DOHH2 (cell line): ENCODE data around the gene PSME3.
A peak's percentile ranks its signal among the peaks of the same experiment; 100 is the strongest.

Source experiments
- H3F3A ChIP-seq: fragments of 200-600 bp; sonication (generic), shearing (Covaris generic); 2 replicates; pipeline ENCODE4 v1.6.0; 2016; ENCODE audit warnings: antibody characterized with exemption, mild to moderate bottlenecking; ENCODE audit not compliant: control insufficient read depth, insufficient read depth
- H3K27ac ChIP-seq: fragments of 200-600 bp; sonication (generic); 2 replicates; pipeline ENCODE4 v1.5.1; 2014; ENCODE audit warnings: low read depth, mild to moderate bottlenecking, low read length, moderate library complexity
- H3K27me3 ChIP-seq: fragments of 200-600 bp; sonication (generic); 2 replicates; pipeline ENCODE4 v1.6.1; 2014; ENCODE audit warnings: mild to moderate bottlenecking, low read length, mixed read lengths; ENCODE audit not compliant: control insufficient read depth
- H3K36me3 ChIP-seq: fragments of 200-600 bp; sonication (generic); 2 replicates; pipeline ENCODE4 v1.6.1; 2014; ENCODE audit warnings: mild to moderate bottlenecking, low read length, moderate library complexity, mixed read lengths; ENCODE audit not compliant: control insufficient read depth
- H3K4me1 ChIP-seq: fragments of 200-600 bp; sonication (generic); 2 replicates; pipeline ENCODE4 v1.6.1; 2014; ENCODE audit warnings: mild to moderate bottlenecking, low read length, mixed read lengths; ENCODE audit not compliant: control insufficient read depth
- H3K4me2 ChIP-seq: fragments of 200-600 bp; sonication (generic); 2 replicates; pipeline ENCODE4 v1.6.0; 2014; ENCODE audit warnings: mild to moderate bottlenecking, low read length, moderate library complexity
- H3K4me3 ChIP-seq: fragments of 200-600 bp; sonication (generic); 2 replicates; pipeline ENCODE4 v1.5.1; 2014; ENCODE audit warnings: mild to moderate bottlenecking, low read length, mixed read lengths
- H3K79me2 ChIP-seq: fragments of 200-600 bp; sonication (generic); 2 replicates; pipeline ENCODE4 v1.6.1; 2014; ENCODE audit warnings: mild to moderate bottlenecking, low read length, mixed read lengths; ENCODE audit not compliant: control insufficient read depth
- H3K9me2 ChIP-seq: fragments of 200-600 bp; sonication (generic); replicated peaks from 2 replicates; pipeline ENCODE4 v1.6.1; 2014; ENCODE audit warnings: mild to moderate bottlenecking, low read length, mixed read lengths; ENCODE audit not compliant: control insufficient read depth
- H3K9me3 ChIP-seq: fragments of 200-600 bp; sonication (generic); 2 replicates; pipeline ENCODE4 v1.6.1; 2014; ENCODE audit warnings: antibody characterized with exemption, low read length, mixed read lengths; ENCODE audit not compliant: control insufficient read depth, insufficient read depth
- H4K20me1 ChIP-seq: fragments of 200-600 bp; sonication (generic); 2 replicates; pipeline ENCODE4 v1.6.0; 2014; ENCODE audit warnings: low read depth, mild to moderate bottlenecking, antibody characterized with exemption, low read length, moderate library complexity; ENCODE audit not compliant: control insufficient read depth, insufficient read depth
- EZH2phosphoT487 ChIP-seq: fragments of 200-600 bp; sonication (generic); IDR thresholded peaks from 2 replicates; pipeline ENCODE4 v1.6.1; 2017; ENCODE audit warnings: borderline replicate concordance, mild to moderate bottlenecking, antibody characterized with exemption, low read length, moderate library complexity, mixed read lengths
- TF ChIP-seq, protein P1 (sequence below): fragments of 200-600 bp; sonication (generic); IDR thresholded peaks from one replicate; pipeline ENCODE4 v1.5.1; 2014; ENCODE audit warnings: antibody characterized with exemption, mild to moderate bottlenecking, low read depth, low read length; ENCODE audit not compliant: poor library complexity, severe bottlenecking

PSME3 gene

DNA sequence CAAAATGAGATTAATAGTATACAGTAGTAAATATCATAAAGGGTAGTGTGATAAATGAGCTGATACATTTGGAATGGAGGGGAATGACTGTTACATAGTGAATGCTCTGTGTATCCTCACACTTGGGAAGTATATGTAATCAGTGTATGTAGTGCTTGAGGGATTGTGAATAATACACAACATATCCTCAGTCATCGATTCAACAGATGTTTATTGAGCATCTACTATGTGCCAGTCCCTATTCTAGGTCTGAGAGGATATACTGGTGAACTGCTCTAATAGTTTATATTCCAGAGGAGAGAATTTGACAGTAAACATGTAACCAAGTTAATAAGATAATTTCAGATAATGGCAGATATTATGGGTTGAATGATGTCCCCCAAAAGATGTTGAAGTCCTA, 5.7 kb upstream of the PSME3 start:
- Histone ChIP-seq H3K4me1 (peaks cover 24% of the 10 kb centered on the region), H4K20me1 (no peaks in the 10 kb centered on the region), H3K27me3 (no peaks in the 10 kb centered on the region), H3K4me2 (no peak overlapping the region), H3K9me3 (no peaks in the 10 kb centered on the region), H3K36me3 (peaks cover 7% of the 10 kb centered on the region; the same call in 1 of the 2 replicates), H3F3A (peaks cover 4% of the 10 kb centered on the region), H3K9me2 (no peaks in the 10 kb centered on the region), H3K27ac (no peak overlapping the region), H3K79me2 (peaks cover 24% of the 10 kb centered on the region), H3K4me3 (no peak overlapping the region)
- TF ChIP-seq, protein P1, sequence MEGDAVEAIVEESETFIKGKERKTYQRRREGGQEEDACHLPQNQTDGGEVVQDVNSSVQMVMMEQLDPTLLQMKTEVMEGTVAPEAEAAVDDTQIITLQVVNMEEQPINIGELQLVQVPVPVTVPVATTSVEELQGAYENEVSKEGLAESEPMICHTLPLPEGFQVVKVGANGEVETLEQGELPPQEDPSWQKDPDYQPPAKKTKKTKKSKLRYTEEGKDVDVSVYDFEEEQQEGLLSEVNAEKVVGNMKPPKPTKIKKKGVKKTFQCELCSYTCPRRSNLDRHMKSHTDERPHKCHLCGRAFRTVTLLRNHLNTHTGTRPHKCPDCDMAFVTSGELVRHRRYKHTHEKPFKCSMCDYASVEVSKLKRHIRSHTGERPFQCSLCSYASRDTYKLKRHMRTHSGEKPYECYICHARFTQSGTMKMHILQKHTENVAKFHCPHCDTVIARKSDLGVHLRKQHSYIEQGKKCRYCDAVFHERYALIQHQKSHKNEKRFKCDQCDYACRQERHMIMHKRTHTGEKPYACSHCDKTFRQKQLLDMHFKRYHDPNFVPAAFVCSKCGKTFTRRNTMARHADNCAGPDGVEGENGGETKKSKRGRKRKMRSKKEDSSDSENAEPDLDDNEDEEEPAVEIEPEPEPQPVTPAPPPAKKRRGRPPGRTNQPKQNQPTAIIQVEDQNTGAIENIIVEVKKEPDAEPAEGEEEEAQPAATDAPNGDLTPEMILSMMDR: no peak

DNA sequence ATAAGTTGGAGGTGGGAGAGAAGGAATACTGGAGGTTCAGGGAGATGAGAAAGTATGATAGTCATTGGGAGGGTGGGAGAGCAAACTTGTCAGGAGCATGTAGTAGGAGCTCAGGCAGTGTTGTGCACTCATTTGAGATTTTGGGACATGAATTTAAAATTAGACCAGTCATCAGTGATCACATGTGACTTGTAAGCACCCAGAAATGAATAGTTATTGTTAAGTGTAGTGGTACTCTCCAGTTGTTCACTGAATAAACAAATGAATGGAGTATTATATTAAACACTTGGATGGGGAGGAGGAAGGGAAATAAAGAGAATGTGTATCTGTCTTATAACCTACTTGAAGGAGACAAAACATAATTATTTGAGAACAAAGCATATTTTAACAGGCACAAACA, 2.2 kb upstream of the PSME3 start:
- Histone ChIP-seq H3K27ac (no peak overlapping the region), H3K4me3 (no peak overlapping the region), H3K9me3 (no peaks in the 10 kb centered on the region), H3K27me3 (no peaks in the 10 kb centered on the region), H3K9me2 (no peaks in the 10 kb centered on the region), H3K4me1 (peaks cover 17% of the 10 kb centered on the region), H4K20me1 (no peaks in the 10 kb centered on the region), H3K79me2 (peaks cover 41% of the 10 kb centered on the region), H3F3A (no peaks in the 10 kb centered on the region), H3K4me2 (no peak overlapping the region), H3K36me3 (peaks cover 26% of the 10 kb centered on the region)
- TF ChIP-seq EZH2phosphoT487: no peak
- TF ChIP-seq, protein P1: no peak

DNA sequence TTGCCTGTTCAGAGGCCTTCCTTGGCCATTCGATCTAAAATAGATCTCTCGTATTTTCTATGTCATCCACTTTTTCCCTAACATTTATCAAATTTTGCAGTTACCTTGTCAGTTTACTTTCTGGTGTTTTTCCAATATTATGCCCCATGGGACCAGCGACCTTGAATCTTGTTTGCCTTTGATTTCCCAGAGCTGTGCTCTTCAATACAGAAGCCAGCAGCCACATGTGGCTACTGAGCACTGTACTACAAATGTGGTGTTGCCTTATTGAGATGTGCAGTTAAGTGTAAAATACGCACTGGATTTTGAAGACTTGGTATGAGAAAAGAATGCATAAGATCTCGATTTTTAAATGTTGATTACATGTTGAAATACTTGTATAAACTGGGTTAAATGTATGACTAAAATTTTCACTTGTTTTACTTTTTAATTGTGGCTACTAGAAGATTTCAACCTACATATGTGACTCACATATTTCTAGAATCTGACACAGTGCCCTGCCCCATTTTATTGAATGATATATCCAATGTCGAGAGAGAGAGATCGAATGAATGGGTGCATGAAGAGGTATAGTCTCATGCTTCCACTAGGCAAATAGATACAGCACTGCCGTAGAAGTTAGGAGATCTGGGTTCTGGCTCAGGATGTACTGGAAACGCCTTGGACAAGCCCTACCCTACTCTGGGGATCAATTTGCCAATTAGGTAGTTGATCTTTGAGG, 824 bp upstream of the PSME3 start:
- H3K4me2 ChIP-seq: peak overlapping the region; percentile 76
- H3K36me3 ChIP-seq: peaks cover 37% of the 10 kb centered on the region
- no peaks in the 10 kb centered on the region for H3K27me3 ChIP-seq
- no peaks in the 10 kb centered on the region for H3F3A ChIP-seq
- peak overlapping the region; percentile 55 for H3K27ac ChIP-seq
- H3K9me3 ChIP-seq: no peaks in the 10 kb centered on the region
- peak overlapping the region; percentile 90 for H3K4me3 ChIP-seq
- peaks cover 46% of the 10 kb centered on the region for H3K79me2 ChIP-seq
- TF ChIP-seq EZH2phosphoT487: no peak
- TF ChIP-seq, protein P1: no peak
- H3K4me1 ChIP-seq: peaks cover 17% of the 10 kb centered on the region
- no peaks in the 10 kb centered on the region for H4K20me1 ChIP-seq
- no peaks in the 10 kb centered on the region for H3K9me2 ChIP-seq
